Chondrocyte (in vitro differentiated cells): ENCODE measurements around the gene BAIAP2. TPM values are rescaled to one million over a fixed set of nuclear protein-coding genes. Genes with fewer than 3 reads are reported as not detected.

Experiments
- DNase-seq: peaks from one replicate; pipeline ENCODE4 v3.0.0; 2021; ENCODE audit warnings: mixed read lengths, low spot score
- H3K27ac Mint-ChIP-seq: one replicate; pipeline ENCODE4 v1.8.0; 2021; ENCODE audit warnings: mild to moderate bottlenecking, moderate library complexity, mixed read lengths; ENCODE audit not compliant: unreplicated experiment
- H3K27me3 Mint-ChIP-seq: 2 replicates; pipeline ENCODE4 v1.8.0; 2021; ENCODE audit warnings: low read depth, mixed read lengths
- H3K36me3 Mint-ChIP-seq: 2 replicates; pipeline ENCODE4 v1.8.0; 2021; ENCODE audit warnings: low read depth, mixed read lengths
- H3K4me1 Mint-ChIP-seq: 2 replicates; pipeline ENCODE4 v1.8.0; 2021; ENCODE audit warnings: low read depth, mild to moderate bottlenecking, mixed read lengths
- H3K4me3 Mint-ChIP-seq: one replicate; pipeline ENCODE4 v1.8.0; 2021; ENCODE audit warnings: mild to moderate bottlenecking, moderate library complexity, mixed read lengths; ENCODE audit not compliant: unreplicated experiment
- H3K9me3 Mint-ChIP-seq: 2 replicates; pipeline ENCODE4 v1.8.0; 2021; ENCODE audit warnings: low read depth, mixed read lengths
- total RNA-seq: library from RNA; stranded (reverse); gene quantifications from 3 replicates; pipeline ENCODE4 v1.2.1, GENCODE V29; 2021
- TF ChIP-seq, protein P1 (sequence below): fragments of 200-600 bp; sonication (generic); IDR thresholded peaks from 2 replicates; pipeline ENCODE4 v1.5.0; 2021; ENCODE audit warnings: antibody characterized with exemption, mild to moderate bottlenecking, moderate library complexity

BAIAP2 gene
- total RNA-seq, 1 donor from 2014 or later, result 29.5 TPM

DNA sequence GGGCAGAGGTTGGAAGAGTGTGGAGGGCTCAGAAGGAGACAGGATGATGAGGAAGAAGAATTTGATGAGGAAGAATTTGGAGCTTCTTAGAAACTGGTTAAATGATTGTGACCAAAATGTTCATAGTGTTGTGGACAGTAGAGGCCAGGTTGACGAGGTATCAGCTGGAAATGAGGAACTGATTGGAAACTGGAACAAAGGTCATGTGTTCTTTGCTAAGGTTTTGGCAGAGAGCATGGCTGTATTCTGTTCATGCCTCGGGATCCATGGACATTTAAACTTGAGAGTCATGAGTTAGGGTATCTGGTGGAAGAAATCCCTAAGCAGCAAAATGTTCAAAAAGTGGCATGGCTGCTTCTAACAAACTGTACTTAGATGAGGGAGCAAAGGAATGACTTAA is 24.0 kb upstream of the BAIAP2 start:
- no peak for DNase-seq
- Mint-ChIP-seq H3K27me3 (peaks cover 15% of the 10 kb centered on the region), H3K9me3 (peaks cover 16% of the 10 kb centered on the region), H3K4me3 (no peak overlapping the region), H3K36me3 (peaks cover 7% of the 10 kb centered on the region), H3K4me1 (peaks cover 14% of the 10 kb centered on the region), H3K27ac (no peak overlapping the region)
- TF ChIP-seq, protein P1, sequence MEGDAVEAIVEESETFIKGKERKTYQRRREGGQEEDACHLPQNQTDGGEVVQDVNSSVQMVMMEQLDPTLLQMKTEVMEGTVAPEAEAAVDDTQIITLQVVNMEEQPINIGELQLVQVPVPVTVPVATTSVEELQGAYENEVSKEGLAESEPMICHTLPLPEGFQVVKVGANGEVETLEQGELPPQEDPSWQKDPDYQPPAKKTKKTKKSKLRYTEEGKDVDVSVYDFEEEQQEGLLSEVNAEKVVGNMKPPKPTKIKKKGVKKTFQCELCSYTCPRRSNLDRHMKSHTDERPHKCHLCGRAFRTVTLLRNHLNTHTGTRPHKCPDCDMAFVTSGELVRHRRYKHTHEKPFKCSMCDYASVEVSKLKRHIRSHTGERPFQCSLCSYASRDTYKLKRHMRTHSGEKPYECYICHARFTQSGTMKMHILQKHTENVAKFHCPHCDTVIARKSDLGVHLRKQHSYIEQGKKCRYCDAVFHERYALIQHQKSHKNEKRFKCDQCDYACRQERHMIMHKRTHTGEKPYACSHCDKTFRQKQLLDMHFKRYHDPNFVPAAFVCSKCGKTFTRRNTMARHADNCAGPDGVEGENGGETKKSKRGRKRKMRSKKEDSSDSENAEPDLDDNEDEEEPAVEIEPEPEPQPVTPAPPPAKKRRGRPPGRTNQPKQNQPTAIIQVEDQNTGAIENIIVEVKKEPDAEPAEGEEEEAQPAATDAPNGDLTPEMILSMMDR, result no peak

- DNase-seq, result no peak
- Mint-ChIP-seq H3K36me3 (peaks cover 11% of the 10 kb centered on the region), H3K27me3 (peaks cover 8% of the 10 kb centered on the region), H3K9me3 (peaks cover 24% of the 10 kb centered on the region), H3K4me1 (peaks cover 14% of the 10 kb centered on the region), H3K27ac (no peak overlapping the region), H3K4me3 (no peak overlapping the region)
- TF ChIP-seq, protein P1, result no peak
Observed at GRCh38 chr17:81011951-81012350, 23.0 kb upstream of the BAIAP2 start.

GRCh38 chr17:81012574-81013447 is 22.1 kb upstream of the BAIAP2 start:
- peaks cover 11% of the 10 kb centered on the region for H3K36me3 Mint-ChIP-seq
- peaks cover 2% of the 10 kb centered on the region for H3K27me3 Mint-ChIP-seq
- peaks cover 24% of the 10 kb centered on the region for H3K9me3 Mint-ChIP-seq
- TF ChIP-seq, protein P1, result no peak
- no peak for DNase-seq
- no peak overlapping the region for H3K4me3 Mint-ChIP-seq
- H3K4me1 Mint-ChIP-seq, result peaks cover 16% of the 10 kb centered on the region
- H3K27ac Mint-ChIP-seq, result no peak overlapping the region

DNA sequence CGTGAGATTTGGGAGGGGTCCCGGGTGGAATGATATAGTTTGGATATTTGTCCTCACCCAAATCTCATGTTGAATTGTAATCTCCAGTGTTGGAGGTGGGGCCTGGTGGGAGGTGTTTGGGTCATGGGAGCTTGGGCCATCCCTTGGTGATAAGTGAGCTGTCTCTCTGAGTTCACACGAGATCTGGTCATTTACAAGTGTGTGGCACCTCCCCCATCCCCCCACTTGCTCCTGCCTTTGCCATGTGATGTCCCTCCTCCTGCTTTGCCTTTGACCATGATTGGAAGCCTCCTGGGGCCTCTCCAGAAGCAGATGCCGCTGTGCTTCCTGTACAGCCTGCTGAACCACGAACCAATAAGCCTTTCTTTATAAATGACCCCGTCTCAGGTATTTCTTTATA is 21.3 kb upstream of the BAIAP2 start:
- Mint-ChIP-seq H3K4me1 (peaks cover 25% of the 10 kb centered on the region), H3K36me3 (peaks cover 11% of the 10 kb centered on the region), H3K27me3 (no peaks in the 10 kb centered on the region), H3K4me3 (no peak overlapping the region), H3K9me3 (peaks cover 24% of the 10 kb centered on the region), H3K27ac (no peak overlapping the region)
- no peak for DNase-seq
- TF ChIP-seq, protein P1, result no peak

DNA sequence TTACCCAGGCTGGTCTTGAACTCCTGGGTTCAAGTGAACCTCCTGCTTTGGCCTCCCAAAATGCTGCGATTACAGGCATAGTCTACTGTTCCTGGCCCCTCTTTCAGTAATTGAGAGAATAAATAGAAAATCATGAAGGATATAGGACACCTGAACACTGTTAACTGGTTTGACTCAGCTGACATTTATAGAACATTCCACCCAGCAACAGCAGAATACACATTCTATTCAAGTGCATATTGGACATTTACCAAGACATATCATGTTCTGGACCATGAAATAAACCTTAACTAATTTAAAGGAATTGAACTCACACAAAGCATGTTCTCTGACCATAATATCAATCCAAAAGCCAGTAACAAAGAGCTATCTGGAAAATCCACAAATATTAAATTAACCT is 19.8 kb upstream of the BAIAP2 start:
- Mint-ChIP-seq H3K36me3 (peaks cover 11% of the 10 kb centered on the region), H3K9me3 (peaks cover 23% of the 10 kb centered on the region), H3K4me1 (peaks cover 25% of the 10 kb centered on the region), H3K27me3 (no peaks in the 10 kb centered on the region), H3K27ac (no peak overlapping the region), H3K4me3 (no peak overlapping the region)
- TF ChIP-seq, protein P1, result no peak
- no peak for DNase-seq
